Measurements from ENCODE around the gene IGSF3.
"Not testable (repeated sequence)": the region's sequence is repeated elsewhere in the genome, so short reads cannot be mapped to it uniquely, and the experiment has no call there.

GRCh38 chr1:116607463-116607862, 60.1 kb downstream of the IGSF3 start:
- TF ChIP-seq CTCF (conservative IDR thresholded peaks at IDR 0.05); EZH2 (IDR thresholded peaks at IDR 0.05; ENCODE audit: low read depth): not testable (repeated sequence)
